ENCODE results near the gene RFX2.

DNA sequence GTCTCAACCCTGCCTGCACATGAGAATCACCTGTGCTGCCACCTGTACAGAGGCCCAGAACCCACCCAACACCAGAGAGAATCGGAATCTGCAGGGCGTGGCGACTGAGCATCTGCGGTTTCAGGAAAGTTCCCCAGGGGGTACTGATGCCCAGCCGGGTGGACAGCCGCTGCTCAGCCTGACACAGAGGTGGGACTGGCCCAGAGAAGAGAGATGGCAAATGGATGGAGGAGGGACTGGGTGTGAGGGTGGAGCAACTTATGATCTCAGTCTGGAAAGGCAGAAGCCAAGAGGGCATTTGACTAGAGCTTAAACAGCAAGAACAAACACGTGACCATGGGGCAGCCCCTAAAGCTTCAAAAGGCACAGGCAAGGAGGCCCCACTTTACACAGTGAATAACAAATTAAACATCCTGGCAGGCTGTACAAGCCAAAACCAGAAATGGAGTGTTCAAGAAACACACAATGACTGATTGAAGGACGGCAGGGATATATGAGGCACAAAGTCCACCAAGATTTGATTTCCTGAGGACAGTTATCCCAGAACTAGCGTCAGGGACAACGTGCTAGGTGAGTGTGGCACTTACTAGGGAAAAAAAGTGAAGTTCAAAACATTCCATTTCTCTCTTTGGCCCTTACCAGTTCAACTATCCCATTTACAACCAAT, 135.4 kb downstream of the RFX2 start:
- TF ChIP-seq FOXM1 (IDR thresholded peaks at IDR 0.05; ENCODE audit: borderline replicate concordance) (no peak), FOXK2 (IDR thresholded peaks at IDR 0.05) (no peak), BHLHE40 (IDR thresholded peaks at IDR 0.05; ENCODE audit: borderline replicate concordance) (no peak), SUZ12 (IDR thresholded peaks at IDR 0.05) (no peak), FOXA1 (IDR thresholded peaks at IDR 0.05) (no peak), ZNF384 (IDR thresholded peaks at IDR 0.05) (no peak), ELF4 (IDR thresholded peaks at IDR 0.05) (no peak)
